H9 (cell line): ENCODE results near the gene H6PD. TPM values are rescaled to one million over a fixed set of nuclear protein-coding genes. Genes with fewer than 3 reads are reported as not detected.

Experiments
- DNase-seq: peaks from one replicate; pipeline ENCODE4 v3.0.0-alpha.2; 2017
- H2AFZ ChIP-seq: one replicate; pipeline ENCODE4 v1.6.1; 2013; ENCODE audit warnings: mild to moderate bottlenecking, low read length, control low read depth, moderate library complexity
- H2AK5ac ChIP-seq: 2 replicates; pipeline ENCODE4 v1.6.1; 2013; ENCODE audit warnings: low read length, control low read depth, mixed read lengths; ENCODE audit not compliant: insufficient read length
- H2BK120ac ChIP-seq: one replicate; pipeline ENCODE4 v1.6.1; 2013; ENCODE audit warnings: low read depth, mild to moderate bottlenecking, low read length, control low read depth, inconsistent platforms; ENCODE audit not compliant: poor library complexity, severe bottlenecking
- H2BK12ac ChIP-seq: 2 replicates; pipeline ENCODE4 v1.6.1; 2013; ENCODE audit warnings: low read length, control low read depth, mixed read lengths, low read depth; ENCODE audit not compliant: insufficient read length
- H2BK15ac ChIP-seq: 2 replicates; pipeline ENCODE4 v1.6.1; 2013; ENCODE audit warnings: low read depth, low read length, control low read depth
- H2BK20ac ChIP-seq: one replicate; pipeline ENCODE4 v1.6.1; 2013; ENCODE audit warnings: low read depth, mild to moderate bottlenecking, low read length, control low read depth, inconsistent platforms; ENCODE audit not compliant: poor library complexity, severe bottlenecking
- H2BK5ac ChIP-seq: 2 replicates; pipeline ENCODE4 v1.6.1; 2013; ENCODE audit warnings: low read length, control low read depth, mixed read lengths; ENCODE audit not compliant: insufficient read length
- H3K14ac ChIP-seq: 2 replicates; pipeline ENCODE4 v1.6.1; 2013; ENCODE audit warnings: low read length, control low read depth; ENCODE audit not compliant: insufficient read depth
- H3K18ac ChIP-seq: 2 replicates; pipeline ENCODE4 v1.6.1; 2013; ENCODE audit warnings: low read depth, mild to moderate bottlenecking, mixed read lengths, low read length, control low read depth; ENCODE audit not compliant: insufficient read length
- H3K23ac ChIP-seq: 2 replicates; pipeline ENCODE4 v1.6.1; 2013; ENCODE audit warnings: low read length, control low read depth, mixed read lengths, low read depth; ENCODE audit not compliant: insufficient read length
- H3K23me2 ChIP-seq: 2 replicates; pipeline ENCODE4 v1.6.1; 2013; ENCODE audit warnings: low read depth, mild to moderate bottlenecking, mixed read lengths, low read length, control low read depth; ENCODE audit not compliant: insufficient read length, poor library complexity, severe bottlenecking
- H3K27ac ChIP-seq: 2 replicates; pipeline ENCODE4 v1.5.1; 2013; ENCODE audit warnings: low read length, control low read depth, mixed read lengths, low read depth; ENCODE audit not compliant: insufficient read length
- H3K27me3 ChIP-seq: 2 replicates; pipeline ENCODE4 v1.6.1; 2013; ENCODE audit warnings: low read length, control low read depth, inconsistent platforms; ENCODE audit not compliant: insufficient read depth
- H3K4ac ChIP-seq: 2 replicates; pipeline ENCODE4 v1.6.1; 2013; ENCODE audit warnings: low read depth, mild to moderate bottlenecking, control low read depth, inconsistent platforms, low read length, moderate library complexity
- H3K4me1 ChIP-seq: 2 replicates; pipeline ENCODE4 v1.6.1; 2013; ENCODE audit warnings: low read length, control low read depth, inconsistent platforms; ENCODE audit not compliant: insufficient read depth
- H3K4me2 ChIP-seq: 2 replicates; pipeline ENCODE4 v1.6.1; 2013; ENCODE audit warnings: low read length, control low read depth, mixed read lengths; ENCODE audit not compliant: insufficient read length, insufficient read depth
- H3K56ac ChIP-seq: 2 replicates; pipeline ENCODE4 v1.6.1; 2013; ENCODE audit warnings: low read depth, mild to moderate bottlenecking, mixed read lengths, low read length, control low read depth; ENCODE audit not compliant: insufficient read length
- H3K79me1 ChIP-seq: 2 replicates; pipeline ENCODE4 v1.6.1; 2013; ENCODE audit warnings: low read depth, mild to moderate bottlenecking, moderate library complexity, low read length, control low read depth, inconsistent platforms; ENCODE audit not compliant: insufficient read depth, poor library complexity, severe bottlenecking
- H3K79me2 ChIP-seq: 2 replicates; pipeline ENCODE4 v1.6.1; 2013; ENCODE audit warnings: low read length, control low read depth, inconsistent platforms; ENCODE audit not compliant: insufficient read depth
- H3K9ac ChIP-seq: 2 replicates; pipeline ENCODE4 v1.6.1; 2013; ENCODE audit warnings: low read length, control low read depth, mixed read lengths; ENCODE audit not compliant: insufficient read length; ENCODE audit errors: extremely low read depth
- H3K9me3 ChIP-seq: one replicate; pipeline ENCODE4 v1.6.1; 2013; ENCODE audit warnings: low read depth, low read length, inconsistent platforms; ENCODE audit not compliant: control insufficient read depth
- H3T11ph ChIP-seq: one replicate; pipeline ENCODE4 v1.6.1; 2013; ENCODE audit warnings: mild to moderate bottlenecking, low read length, control low read depth, inconsistent platforms
- H4K20me1 ChIP-seq: one replicate; pipeline ENCODE4 v1.6.1; 2013; ENCODE audit not compliant: control insufficient read depth, insufficient read length, insufficient read depth
- H4K5ac ChIP-seq: 2 replicates; pipeline ENCODE4 v1.6.1; 2013; ENCODE audit warnings: low read depth, mild to moderate bottlenecking, mixed read lengths, low read length, control low read depth; ENCODE audit not compliant: insufficient read length
- H4K8ac ChIP-seq: replicated peaks from 2 replicates; pipeline ENCODE4 v1.6.1; 2013; ENCODE audit warnings: low read length, control low read depth, mixed read lengths, low read depth; ENCODE audit not compliant: insufficient read length
- H4K91ac ChIP-seq: 2 replicates; pipeline ENCODE4 v1.6.1; 2013; ENCODE audit warnings: low read depth, mild to moderate bottlenecking, moderate library complexity, mixed read lengths, low read length, control low read depth; ENCODE audit not compliant: insufficient read length
- H3K27ac Mint-ChIP-seq, 3 experiments: 2 replicates in 2 of 3; 3 replicates in 1 of 3; pipeline ENCODE4 v1.8.0; 2020 to 2021; ENCODE audit warnings: mixed read lengths in 3 of 3, mild to moderate bottlenecking in 1 of 3, moderate library complexity in 1 of 3
- H3K27me3 Mint-ChIP-seq: 2 replicates; pipeline ENCODE4 v1.8.0; 2021; ENCODE audit warnings: low read depth, mild to moderate bottlenecking, moderate library complexity, mixed read lengths
- H3K36me3 Mint-ChIP-seq, 3 experiments: 2 replicates in 2 of 3; 3 replicates in 1 of 3; pipeline ENCODE4 v1.8.0; 2020 to 2021; ENCODE audit warnings: low read depth in 3 of 3, mixed read lengths in 3 of 3; ENCODE audit not compliant: insufficient read depth in 1 of 3
- H3K4me1 Mint-ChIP-seq, 2 experiments: 2 replicates each; pipeline ENCODE4 v1.8.0; 2020; ENCODE audit warnings: mixed read lengths in 2 of 2
- H3K4me3 Mint-ChIP-seq, 2 experiments: 2 replicates in 1 of 2; 3 replicates in 1 of 2; pipeline ENCODE4 v1.8.0; 2020 to 2021; ENCODE audit warnings: mild to moderate bottlenecking in 2 of 2, mixed read lengths in 2 of 2, moderate library complexity in 1 of 2
- H3K9me3 Mint-ChIP-seq, 2 experiments: 2 replicates in 1 of 2; 3 replicates in 1 of 2; pipeline ENCODE4 v1.8.0; 2020; ENCODE audit warnings: mild to moderate bottlenecking in 2 of 2, mixed read lengths in 2 of 2, moderate library complexity in 1 of 2
- CTCF ChIP-seq: fragments of 200-600 bp; sonication (generic); conservative IDR thresholded peaks from 3 replicates; pipeline ENCODE4 v1.8.0; 2021; ENCODE audit warnings: antibody characterized with exemption, mild to moderate bottlenecking
- WGBS: extraction: QIAGEN DNeasy Blood & Tissue Kit; methylation state at CpG from one replicate; pipeline ENCODE4 v1.1.7; 2013; ENCODE audit warnings: missing lambda C conversion rate, low lambda C conversion rate, mixed read lengths; ENCODE audit not compliant: insufficient read length; ENCODE audit errors: extremely low coverage; 5-methylcytosine and 5-hydroxymethylcytosine counted together
- total RNA-seq: library from RNA; stranded (reverse); gene quantifications from 2 replicates; pipeline ENCODE4 v1.2.1, GENCODE V29; 2021

H6PD gene
- total RNA-seq, 1 experiment from 2014 or later = 7.9 TPM

DNA sequence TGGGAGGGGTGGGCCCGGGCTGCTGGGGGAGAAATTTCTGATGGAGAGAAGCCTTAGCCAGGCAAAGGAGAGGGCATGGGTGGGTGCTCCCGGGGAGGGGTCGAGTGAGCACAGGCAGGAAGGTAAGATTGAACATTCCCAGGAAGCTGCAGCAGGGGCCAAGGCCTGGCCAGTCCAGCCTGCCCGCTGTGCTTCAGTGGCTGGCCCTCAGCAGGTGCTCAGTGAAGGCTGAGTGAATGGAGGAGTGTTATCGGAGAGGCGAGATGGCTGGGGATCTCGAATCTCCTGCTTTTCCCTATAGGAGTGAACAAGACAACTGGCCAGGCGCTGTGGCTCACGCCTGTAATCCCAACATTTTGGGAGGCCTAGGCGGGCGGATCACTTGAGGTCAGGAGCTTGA, 79.0 kb downstream of the H6PD start:
- H3K23me2 ChIP-seq = no peaks in the 10 kb centered on the region
- H4K20me1 ChIP-seq = no peaks in the 10 kb centered on the region
- no peak overlapping the region for H3K18ac ChIP-seq
- H3K79me2 ChIP-seq = no peaks in the 10 kb centered on the region
- no peak overlapping the region for H3K4me2 ChIP-seq
- H3K56ac ChIP-seq = no peak overlapping the region
- no peak overlapping the region for H2BK5ac ChIP-seq
- peaks cover 19 to 29% of the 10 kb centered on the region in 2 experiments for H3K4me1 Mint-ChIP-seq
- H2AK5ac ChIP-seq = no peak overlapping the region
- H4K8ac ChIP-seq = no peak overlapping the region
- no peak overlapping the region for H2BK12ac ChIP-seq
- H3K14ac ChIP-seq = no peak overlapping the region
- H3K27me3 Mint-ChIP-seq = no peaks in the 10 kb centered on the region
- no peak overlapping the region for H3K9ac ChIP-seq
- no peaks in the 10 kb centered on the region for H3K79me1 ChIP-seq
- peaks cover 0 to under 1% (median 0%) of the 10 kb centered on the region in 3 experiments; a peak in 1 of 7 replicates for H3K36me3 Mint-ChIP-seq
- DNase-seq = no peak
- no peak overlapping the region for H3K4ac ChIP-seq
- H2BK120ac ChIP-seq = no peak overlapping the region
- no peaks in the 10 kb centered on the region for H3K9me3 Mint-ChIP-seq
- no peak overlapping the region for H3K27ac ChIP-seq
- H2BK15ac ChIP-seq = no peak overlapping the region
- no peak overlapping the region for H3K4me3 Mint-ChIP-seq
- H3T11ph ChIP-seq = no peak overlapping the region
- H2BK20ac ChIP-seq = no peak overlapping the region
- H3K4me1 ChIP-seq = no peaks in the 10 kb centered on the region
- no peaks in the 10 kb centered on the region for H3K27me3 ChIP-seq
- H2AFZ ChIP-seq = no peak overlapping the region
- H3K23ac ChIP-seq = no peak overlapping the region
- no peak for TF ChIP-seq CTCF
- no CpG with 5 or more reads among the region's 11 CpGs for WGBS
- H4K91ac ChIP-seq = no peak overlapping the region
- no peak overlapping the region for H4K5ac ChIP-seq
- no peaks in the 10 kb centered on the region for H3K9me3 ChIP-seq
- H3K27ac Mint-ChIP-seq = peak overlapping the region in 1 of 3 experiments; percentile 58; a peak in 2 of 7 replicates
